Caki2 (cell line): ENCODE data around the gene ANKRD44. TPM values are rescaled to one million over a fixed set of nuclear protein-coding genes. Genes with fewer than 3 reads are reported as not detected.

ENCODE experiments used
- DNase-seq: peaks from one replicate; pipeline ENCODE4 v3.0.0-alpha.2; 2015; ENCODE audit warnings: low read depth
- in situ Hi-C: cut with HindIII; loops from 2 replicates; pipeline ENCODE4 v1.10.0; 2016; ENCODE audit warnings: low sequenced_read_pairs, low pct_unique_long_range_greater_than_20kb, mixed read lengths
- total RNA-seq: library from RNA; depleted of rRNA; stranded (reverse); fragments of >200 nt; shearing (Covaris generic); gene quantifications from 2 replicates; pipeline ENCODE4 v1.2.3, GENCODE V29; 2014; ENCODE audit warnings: low replicate concordance

ANKRD44 gene
- total RNA-seq, 1 experiment from 2014 or later, result 26.1 TPM

- in situ Hi-C loops, result loop anchor here (25.0 kb wide), 1 partner anchor 237 kb away; no protein-coding TSS in a partner anchor
- peak; percentile 52 for DNase-seq
Observed at GRCh38 chr2:197124639-197125390, 185.8 kb downstream of the ANKRD44 start.

- in situ Hi-C loops, result loop anchor here (25.0 kb wide), 1 partner anchor 239 kb away; no protein-coding TSS in a partner anchor
- no peak for DNase-seq
Observed at GRCh38 chr2:197122821-197123220, 187.8 kb downstream of the ANKRD44 start.

GRCh38 chr2:197121756-197122385 lies 188.7 kb downstream of the ANKRD44 start:
- no peak for DNase-seq
- in situ Hi-C loops, result loop anchor here (25.0 kb wide), 1 partner anchor 240 kb away; no protein-coding TSS in a partner anchor

GRCh38 chr2:197121255-197121654 lies 189.3 kb downstream of the ANKRD44 start:
- DNase-seq, result no peak
- in situ Hi-C loops, result loop anchor here (25.0 kb wide), 1 partner anchor 241 kb away; no protein-coding TSS in a partner anchor

GRCh38 chr2:197116306-197116879 lies 194.2 kb downstream of the ANKRD44 start:
- DNase-seq, result no peak
- in situ Hi-C loops, result loop anchor here (25.0 kb wide), 1 partner anchor 246 kb away; no protein-coding TSS in a partner anchor

- no peak for DNase-seq
- in situ Hi-C loops, result loop anchor here (25.0 kb wide), 1 partner anchor 247 kb away; no protein-coding TSS in a partner anchor
Observed at GRCh38 chr2:197115325-197115724, 195.3 kb downstream of the ANKRD44 start.

- peak; percentile 50 for DNase-seq
- in situ Hi-C loops, result loop anchor here (25.0 kb wide), 1 partner anchor 249 kb away; no protein-coding TSS in a partner anchor
Observed at GRCh38 chr2:197113275-197113711, 197.3 kb downstream of the ANKRD44 start.

GRCh38 chr2:197109326-197109725 lies 201.3 kb downstream of the ANKRD44 start:
- in situ Hi-C loops, result loop anchor here (25.0 kb wide), 1 partner anchor 253 kb away; no protein-coding TSS in a partner anchor
- DNase-seq, result no peak

- DNase-seq, result no peak
- in situ Hi-C loops, result loop anchor here (25.0 kb wide), 1 partner anchor 254 kb away; no protein-coding TSS in a partner anchor
Observed at GRCh38 chr2:197108758-197109157, 201.8 kb downstream of the ANKRD44 start.

GRCh38 chr2:197107291-197108269 lies 203.0 kb downstream of the ANKRD44 start:
- DNase-seq, result peak; percentile 35
- in situ Hi-C loops, result loop anchor here (25.0 kb wide), 1 partner anchor 255 kb away; no protein-coding TSS in a partner anchor

- no peak for DNase-seq
- in situ Hi-C loops, result loop anchor here (25.0 kb wide), 1 partner anchor 259 kb away; no protein-coding TSS in a partner anchor
Observed at GRCh38 chr2:197103363-197103762, 207.2 kb downstream of the ANKRD44 start.

GRCh38 chr2:197102231-197102630 lies 208.3 kb downstream of the ANKRD44 start:
- in situ Hi-C loops, result loop anchor here (25.0 kb wide), 1 partner anchor 260 kb away; no protein-coding TSS in a partner anchor

GRCh38 chr2:197101519-197101918 lies 209.1 kb downstream of the ANKRD44 start:
- no peak for DNase-seq
- in situ Hi-C loops, result loop anchor here (25.0 kb wide), 1 partner anchor 261 kb away; no protein-coding TSS in a partner anchor

More at GRCh38 chr2:197102231-197102630, 208.3 kb downstream of the ANKRD44 start:
- DNase-seq, result no peak

GRCh38 chr2:197097578-197098366 lies 212.8 kb downstream of the ANKRD44 start:
- DNase-seq, result no peak
- in situ Hi-C loops, result no loop called here

GRCh38 chr2:197096649-197097048 lies 213.9 kb downstream of the ANKRD44 start:
- in situ Hi-C loops, result no loop called here
- DNase-seq, result no peak

GRCh38 chr2:197092431-197092830 lies 218.1 kb downstream of the ANKRD44 start:
- in situ Hi-C loops, result no loop called here
- no peak for DNase-seq
